ENCODE measurements around the gene CNNM3.

CNNM3 gene

DNA sequence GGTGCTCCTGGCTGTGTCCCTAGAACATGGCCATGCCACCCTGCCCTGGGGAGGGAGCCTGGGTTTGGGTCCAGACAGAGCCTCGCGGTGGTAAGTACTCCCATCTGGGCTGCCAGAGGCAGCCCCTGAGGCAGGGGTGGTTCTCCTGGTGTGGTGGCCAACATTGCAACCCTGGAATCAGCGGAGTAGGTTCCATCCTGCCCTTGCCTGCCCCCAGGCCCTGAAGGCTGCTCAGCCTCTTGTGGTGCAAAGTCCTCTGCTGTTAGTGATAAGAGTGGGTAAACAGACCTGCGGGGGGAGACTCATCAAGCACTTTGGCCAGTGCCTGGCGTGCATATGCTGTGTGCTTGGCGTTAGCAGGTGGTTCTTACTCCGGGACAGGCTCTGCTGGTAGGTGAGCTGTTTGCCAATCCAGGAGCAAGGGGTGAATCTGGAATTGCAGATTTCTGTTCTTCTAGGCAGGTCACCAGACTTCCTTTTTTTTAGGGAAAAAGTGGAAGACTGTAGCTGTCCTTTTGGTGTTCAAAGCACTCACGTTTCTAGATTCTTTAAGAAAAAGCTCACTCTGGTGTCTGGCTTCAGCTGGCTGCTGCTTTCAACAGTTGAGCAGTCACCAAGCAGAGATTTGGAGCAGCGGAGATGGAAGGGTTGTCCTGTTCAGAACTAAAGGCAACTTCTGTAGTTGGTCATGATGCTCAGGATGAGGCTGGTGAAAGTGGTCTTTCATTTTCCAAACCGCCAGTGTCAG, 3.2 kb downstream of the CNNM3 start:
- DNase-seq: no peak

DNA sequence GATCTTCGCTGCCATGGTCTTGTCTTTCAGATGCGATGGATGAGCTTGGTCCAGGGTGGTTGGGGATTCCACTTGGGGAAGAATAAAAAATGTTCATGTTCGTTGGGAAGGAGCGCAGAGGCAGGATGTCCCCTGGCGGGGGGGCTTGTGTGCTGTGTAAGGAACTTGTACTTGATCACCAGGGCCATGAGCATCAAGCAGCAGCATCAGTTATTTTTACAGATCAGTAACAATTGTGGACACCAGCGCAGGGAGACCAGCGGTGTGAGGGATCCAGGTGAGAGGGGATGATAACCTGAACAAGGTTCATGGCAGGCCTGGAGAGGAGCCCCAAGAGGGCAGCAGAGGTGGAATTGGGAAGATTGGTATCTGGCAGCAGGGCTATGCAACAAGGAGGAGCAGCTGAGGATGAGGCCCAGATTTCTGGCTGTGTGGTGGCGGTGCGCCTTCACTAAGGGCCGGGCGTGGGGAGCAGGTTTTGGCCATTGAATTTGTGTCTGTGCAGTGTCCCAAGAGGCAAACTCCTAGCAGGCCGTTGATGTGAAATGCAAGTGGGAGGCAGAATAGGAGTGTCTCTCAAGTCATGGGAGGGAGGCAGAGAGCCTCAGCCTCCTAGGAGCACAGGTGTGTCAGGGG, 3.9 kb downstream of the CNNM3 start:
- DNase-seq: no peak

DNA sequence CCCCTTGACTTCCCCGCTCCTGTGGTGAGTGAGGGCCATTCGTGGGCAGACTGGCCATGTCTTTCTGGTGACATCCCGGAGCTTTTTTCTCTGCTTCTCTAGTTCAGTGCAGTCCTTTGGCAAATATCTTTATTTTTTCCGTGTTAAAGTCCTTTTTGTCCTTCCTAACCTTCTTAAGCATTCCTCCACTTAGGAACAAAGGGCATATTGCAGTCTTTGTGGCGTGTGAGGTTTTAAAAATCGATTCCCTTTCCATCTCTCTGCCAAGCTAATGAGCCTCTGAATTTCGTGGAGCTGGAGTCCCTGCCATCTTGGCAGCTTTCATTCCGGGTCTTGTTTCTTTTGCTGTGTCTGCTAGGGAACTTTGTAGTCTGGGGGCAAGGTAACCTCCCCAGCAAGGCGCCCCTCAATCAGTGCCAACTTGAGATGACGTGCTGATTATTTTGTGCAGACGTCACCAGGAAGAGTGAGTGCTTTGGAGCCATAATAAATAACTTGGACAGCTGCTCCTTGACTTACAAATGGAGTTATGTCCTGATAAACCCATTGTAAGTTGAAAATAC, 5.1 kb downstream of the CNNM3 start:
- no peak for DNase-seq

DNA sequence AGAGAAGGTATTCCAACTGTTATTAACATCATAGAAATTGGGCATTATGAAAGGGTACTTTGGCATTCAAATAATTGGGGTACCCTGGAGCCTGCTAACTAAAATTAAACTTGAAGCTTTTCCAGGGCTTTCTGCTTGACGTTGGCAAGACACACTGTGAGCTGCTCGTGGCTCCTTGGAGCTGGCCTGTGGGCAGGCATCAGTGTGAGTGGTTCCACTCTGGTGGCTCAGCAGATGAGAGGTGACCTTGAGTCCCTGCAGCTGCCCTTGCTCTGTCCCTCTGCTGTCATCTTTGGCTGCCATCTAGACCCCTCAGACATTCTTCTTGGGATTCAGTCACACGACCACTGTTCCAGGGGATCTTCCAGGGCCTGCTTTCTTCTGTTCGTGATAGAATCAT, 6.7 kb downstream of the CNNM3 start:
- DNase-seq: no peak

DNA sequence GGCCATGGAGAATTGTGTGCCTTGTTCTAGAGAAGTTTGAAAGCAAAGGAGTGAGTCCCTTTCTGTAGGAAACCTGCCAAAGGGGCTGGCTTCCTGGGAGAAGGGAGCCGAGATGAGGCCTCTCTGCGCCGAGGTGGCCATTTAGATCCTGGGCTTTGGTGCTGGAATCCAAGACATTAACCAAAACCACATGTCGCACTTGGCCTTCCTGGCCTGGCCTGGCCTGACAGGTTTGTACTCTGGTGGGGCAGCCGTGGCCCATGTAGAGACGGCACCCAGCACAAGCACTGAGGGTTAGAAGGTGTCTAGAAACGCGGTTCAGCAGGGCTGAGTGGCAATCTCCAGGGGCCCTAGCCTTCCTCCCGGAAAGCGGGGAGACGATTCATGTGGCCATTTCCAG, 7.1 kb downstream of the CNNM3 start:
- DNase-seq: no peak

DNA sequence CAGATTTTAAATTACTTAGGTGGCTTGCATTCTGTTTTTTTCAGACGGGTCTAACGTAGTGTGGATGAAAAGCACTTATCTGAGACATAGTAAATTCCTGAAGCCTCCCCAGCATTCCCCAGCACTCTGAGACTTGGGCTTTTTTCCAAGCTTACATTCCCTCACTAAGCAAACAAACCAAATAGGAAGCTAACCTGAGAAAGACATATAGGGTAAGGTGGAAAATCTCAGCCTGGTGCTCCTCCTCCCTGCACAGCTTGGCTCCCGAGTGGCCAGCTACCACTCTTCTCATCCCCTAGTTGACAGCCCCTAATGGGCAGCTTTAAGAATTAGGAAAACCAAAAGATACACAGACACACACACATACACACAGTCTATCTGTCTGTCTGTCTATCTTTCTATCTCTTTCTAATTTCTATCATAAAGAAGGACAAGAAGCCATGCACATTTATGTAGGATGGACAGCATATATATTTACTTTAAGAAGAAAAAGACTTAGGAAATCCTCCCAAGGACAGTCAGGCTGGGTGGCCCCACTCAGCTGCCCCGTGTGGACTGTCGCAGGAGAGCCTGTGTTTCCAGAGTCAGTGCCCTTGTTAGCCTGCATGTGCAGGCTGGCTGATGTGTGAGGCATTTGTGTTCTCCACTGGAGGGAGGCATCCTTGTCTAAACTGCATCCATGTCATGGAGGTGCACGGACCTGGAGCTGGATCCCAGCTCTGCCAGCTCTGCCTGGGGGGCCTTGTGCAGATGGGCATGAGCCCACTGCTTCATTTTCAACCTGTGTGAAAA, 8.2 kb downstream of the CNNM3 start:
- no peak for DNase-seq

DNA sequence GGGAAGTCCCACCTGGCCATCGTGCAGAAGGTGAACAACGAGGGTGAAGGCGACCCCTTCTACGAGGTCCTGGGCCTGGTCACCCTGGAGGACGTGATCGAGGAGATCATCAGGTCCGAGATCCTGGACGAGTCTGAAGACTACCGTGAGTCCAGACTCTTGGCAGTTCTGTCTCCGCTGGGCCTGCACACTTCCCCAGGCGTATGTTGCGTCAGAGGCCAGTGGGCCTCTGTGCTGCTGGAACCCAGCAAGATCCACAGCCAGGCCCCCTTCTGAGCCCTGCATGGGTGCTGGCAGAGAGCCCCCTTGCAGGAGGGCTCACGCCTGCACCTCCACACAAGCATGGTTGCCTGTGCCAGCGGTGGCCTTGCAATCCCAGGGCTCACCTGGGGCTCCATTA, 9.0 kb downstream of the CNNM3 start:
- no peak for DNase-seq

DNA sequence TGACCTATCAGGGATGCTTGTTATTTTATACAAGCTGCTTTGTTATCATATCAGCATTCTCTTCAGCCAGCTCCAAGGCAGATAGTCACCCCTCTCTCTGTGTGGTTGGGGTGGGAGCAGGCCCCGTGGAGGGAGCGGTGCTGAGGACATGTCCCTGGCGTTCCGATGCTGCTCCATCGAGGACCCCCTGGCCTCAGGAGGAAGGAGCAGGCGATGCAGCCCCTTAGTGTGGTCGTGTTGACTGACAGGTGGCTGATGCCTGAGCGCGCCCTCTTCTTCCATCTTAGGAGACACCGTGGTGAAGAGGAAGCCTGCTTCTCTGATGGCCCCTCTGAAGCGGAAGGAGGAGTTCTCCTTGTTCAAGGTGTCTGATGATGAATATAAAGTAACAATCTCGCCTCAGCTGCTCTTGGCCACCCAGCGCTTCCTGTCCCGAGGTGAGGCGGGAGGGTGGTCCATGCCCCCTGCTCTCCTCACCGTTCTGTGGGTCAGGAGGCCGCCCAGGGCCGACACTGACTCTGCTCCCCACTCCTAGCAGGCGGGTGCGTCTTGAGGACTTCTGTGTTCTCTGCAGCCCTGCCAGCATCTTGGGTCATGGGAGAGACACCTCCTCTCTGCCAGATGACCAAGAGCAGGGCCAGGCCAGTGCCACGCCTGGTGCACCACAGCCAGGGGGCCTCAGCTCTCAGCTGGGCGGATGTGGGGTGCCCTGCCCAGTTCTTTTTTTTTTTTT, 10.6 kb downstream of the CNNM3 start:
- no peak for DNase-seq

DNA sequence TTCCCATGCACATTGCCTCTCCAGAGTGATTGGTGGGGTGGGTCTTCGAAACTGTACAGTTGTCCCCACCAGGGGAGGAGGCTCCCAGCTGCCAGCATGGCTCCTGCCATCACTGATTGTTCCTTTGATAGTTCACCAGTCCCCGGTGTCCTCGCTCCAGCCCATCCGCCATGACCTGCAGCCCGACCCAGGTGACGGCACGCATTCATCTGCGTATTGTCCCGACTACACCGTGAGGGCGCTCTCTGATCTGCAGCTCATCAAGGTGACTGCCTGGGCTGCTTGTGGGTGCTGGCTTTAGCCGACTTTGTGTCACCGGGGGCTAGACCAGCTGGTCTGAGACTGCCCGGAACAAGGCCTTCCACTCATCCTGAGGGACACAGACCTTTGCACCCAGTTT, 12.4 kb downstream of the CNNM3 start:
- no peak for DNase-seq

DNA sequence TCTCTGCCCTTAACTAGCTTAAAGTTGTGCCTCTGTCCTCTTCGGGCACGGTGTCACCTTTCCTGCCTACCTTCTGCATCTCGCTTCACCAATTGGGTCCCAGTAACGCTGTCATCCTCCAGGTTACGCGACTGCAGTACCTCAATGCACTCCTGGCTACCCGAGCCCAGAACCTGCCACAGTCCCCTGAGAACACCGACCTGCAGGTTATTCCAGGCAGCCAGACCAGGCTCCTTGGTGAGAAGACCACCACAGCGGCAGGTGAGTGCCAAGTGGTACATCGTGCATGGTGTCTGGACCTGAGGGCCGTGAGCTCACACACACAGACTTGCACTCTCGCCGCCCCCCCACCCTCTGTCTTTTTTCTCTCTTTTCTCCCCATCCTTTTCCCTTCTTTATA, 12.8 kb downstream of the CNNM3 start:
- no peak for DNase-seq

DNA sequence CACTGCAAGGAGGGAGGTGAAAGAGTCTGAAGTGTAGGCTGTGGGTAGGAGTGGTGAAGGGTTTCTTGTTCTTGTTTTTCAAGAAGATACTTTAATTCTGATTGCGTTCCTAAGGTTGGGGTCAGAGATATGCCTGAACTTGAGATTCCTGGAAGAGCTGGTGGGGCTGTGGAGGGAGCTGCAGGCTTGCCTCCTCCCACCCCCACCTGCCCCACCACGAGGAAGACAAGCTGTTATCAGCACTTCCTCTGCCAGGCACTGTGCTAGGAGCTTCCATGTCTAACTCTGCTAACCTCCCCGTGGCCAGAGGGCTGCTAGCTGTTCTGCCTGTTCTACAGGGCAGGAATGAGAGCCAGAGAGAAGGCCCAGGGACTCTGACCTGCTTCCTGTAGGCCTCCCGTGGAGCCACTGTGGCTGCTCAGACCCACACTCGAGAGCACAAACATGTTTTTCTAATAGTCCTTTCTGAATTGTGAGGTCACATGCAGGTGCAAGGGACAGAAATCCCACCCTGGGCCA, 14.0 kb downstream of the CNNM3 start:
- no peak for DNase-seq

DNA sequence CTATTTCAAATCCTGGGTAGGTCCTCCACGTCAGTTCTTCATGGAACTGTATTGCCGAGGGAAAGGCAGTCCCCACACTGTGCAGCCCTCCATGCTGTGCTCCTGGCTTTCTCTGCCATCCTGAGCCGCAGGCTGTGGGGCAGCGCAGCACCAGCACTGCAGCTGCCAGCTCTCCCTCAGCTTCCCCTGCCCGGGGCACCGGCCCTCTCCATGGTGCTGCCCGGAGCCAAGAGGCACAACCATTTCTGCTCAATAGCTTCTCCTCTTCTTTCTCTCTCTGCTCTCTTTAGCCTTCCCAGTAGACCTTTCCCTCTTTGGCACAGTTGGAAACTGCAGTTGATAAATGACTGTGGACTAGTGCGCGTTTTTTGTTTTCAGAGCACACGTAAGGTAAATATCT, 15.6 kb downstream of the CNNM3 start:
- no peak for DNase-seq

DNA sequence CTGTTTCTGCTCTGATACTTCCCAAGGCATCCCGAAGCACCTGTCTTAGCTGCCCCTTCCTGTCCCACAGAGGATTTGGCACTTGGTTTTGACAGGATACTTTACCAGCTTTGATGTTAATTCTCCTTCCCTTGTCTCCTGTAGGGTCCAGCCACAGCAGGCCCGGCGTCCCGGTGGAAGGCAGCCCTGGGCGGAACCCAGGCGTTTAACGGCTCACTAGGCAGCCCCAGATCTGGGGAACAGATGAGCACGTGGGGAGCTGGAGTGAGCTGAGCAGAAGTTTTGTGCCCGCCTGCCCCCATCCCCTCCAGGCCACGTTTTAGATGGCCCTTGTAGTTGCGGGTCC, 16.3 kb downstream of the CNNM3 start:
- DNase-seq: no peak

DNA sequence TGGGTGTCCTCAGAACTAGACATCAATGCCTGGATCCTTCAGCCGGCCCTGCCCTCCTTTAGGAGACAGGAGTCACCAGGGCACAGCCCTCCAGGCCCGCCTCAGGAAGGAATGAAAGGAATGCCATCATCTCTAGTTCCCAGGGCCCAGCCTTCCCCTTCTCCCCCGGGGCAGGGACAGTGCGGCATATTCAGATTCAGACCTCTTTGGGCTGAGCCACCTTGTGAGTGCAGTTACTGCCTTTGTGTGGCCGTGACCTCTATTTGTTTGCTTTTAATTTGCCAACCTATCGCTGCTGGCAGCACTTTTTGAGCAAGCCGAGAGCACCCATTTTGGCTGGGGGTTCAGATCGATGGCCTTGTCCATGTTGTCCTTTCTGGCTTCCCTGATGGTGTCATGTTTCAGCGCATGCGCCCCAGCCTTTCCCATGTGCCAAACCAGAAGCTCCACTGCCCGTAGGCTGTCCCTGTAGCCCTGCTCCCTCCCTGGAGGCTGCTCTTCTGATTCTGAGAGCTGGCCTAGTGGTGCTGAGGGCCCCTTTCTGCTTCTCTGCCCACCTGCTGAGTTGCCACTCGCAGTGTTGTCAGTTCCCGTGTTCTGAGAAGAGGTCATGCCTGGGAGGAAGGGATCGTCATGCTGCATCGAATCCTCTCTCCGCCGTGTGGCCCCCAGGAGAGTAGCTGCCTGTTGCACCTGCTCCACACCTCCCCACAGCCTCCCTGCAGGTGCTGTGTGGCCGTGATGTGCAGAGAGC, 16.9 kb downstream of the CNNM3 start:
- DNase-seq: no peak

DNA sequence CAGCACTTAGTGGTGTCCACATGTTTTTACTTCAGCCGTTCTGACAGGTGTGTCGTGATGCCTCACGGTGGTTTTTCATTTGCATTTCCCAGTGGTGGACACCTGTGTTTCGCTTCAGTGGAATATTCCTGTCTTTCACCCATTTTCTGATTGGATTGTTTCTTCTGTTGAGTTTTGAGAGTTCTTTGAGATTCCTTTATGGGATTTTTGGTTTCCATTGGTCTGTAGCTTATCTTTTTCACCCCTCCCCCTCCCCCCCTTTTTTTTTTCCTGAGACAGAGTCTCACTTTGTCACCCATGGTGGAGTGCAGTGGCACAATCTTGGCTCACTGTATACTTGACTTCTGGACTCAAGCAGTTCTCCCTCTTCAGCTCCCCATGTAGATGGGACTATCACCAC, 19.8 kb downstream of the CNNM3 start:
- DNase-seq: no peak

DNA sequence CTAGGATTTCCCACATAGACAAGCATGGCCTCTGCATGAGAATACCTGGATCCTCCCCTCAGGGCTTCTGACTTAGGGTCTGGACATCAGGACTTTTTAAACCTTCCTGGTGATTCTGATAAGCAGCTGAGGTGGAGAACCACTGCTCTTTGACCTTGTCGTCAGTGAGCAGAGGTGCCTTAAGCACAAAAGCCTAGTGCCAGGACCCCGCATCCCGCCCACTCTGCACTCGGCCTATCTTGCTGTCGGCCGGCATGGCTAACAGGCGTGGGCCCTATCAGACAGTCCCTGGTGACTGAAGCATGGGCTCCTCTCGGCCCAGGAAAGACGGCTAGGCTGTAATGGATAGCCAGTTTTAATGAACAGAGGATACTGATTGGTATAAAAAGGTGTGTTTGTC, 21.5 kb downstream of the CNNM3 start:
- no peak for DNase-seq

DNA sequence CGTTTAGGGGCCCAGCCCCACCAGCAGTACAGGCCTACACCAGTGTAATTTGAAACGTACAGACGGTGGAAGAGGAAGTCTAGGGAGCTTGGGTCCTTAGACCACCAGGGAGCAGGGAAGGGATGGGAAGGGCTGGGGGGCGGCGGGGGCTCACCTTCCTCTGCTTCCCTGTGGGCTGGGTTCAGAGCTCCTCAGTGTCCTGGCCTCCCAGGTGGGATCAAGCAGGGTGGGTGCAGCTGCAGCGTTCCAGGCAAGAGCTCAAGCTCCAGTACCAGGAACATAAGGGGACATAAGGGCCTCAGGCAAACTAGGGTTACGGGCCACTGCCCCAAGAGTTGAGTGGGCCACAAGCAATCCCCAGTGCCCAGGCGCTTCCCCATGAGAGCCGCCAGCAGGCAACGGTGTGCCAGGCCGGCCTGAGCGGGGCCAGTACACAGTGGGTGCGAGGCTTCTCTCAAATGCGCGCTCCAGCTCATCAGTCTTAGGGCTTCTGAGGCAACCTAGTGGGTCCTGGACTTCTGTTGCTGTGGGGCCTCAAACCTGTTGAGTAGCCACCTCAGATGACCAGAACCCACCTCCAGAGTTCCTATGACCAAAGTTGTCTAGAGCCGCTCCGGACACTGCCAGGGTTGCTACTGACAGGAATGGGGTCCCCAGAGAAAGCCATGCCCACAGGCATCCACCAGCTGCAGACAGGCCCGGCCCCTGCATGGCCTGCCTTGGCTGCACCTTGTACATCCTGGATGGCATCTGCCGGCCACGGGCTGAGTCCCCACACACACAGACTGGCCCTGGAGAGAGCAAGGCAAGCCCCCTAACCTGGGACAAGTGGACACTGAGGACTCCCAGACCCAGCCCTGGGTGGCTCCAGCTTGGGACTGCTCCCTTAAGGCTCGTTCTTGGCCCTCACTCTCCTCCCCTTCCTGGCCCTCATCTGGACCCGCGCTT, 22.6 kb downstream of the CNNM3 start:
- no peak for DNase-seq

DNA sequence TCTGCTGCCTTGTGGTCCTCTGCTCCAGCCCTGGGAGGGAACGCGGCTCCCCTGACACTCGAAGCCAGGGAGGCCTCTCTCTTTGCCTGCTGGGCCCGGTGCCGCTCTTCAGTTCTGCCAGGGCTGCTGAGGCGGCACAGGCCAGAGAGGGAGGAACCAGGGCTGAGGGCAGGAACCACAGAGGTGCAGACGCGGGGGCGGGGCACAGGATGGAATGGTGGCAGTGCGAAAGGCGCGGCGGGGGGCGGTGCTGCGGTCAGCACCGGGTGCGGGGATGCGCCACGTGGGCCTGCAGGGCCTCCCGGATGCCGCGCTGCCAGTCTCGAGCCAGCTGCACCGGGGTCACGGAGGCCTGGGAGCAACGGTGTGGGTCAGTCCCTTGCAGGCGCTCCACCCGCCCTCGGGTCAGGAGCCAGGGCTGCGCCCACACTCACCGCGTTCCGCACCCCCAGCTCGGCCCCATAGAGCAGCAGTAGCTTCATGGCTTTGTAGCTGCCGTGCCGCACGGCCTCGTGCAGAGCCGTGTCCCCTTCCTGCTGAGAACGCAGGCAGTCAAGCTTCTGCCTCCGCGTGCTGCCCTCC, 23.3 kb downstream of the CNNM3 start:
- no peak for DNase-seq

DNA sequence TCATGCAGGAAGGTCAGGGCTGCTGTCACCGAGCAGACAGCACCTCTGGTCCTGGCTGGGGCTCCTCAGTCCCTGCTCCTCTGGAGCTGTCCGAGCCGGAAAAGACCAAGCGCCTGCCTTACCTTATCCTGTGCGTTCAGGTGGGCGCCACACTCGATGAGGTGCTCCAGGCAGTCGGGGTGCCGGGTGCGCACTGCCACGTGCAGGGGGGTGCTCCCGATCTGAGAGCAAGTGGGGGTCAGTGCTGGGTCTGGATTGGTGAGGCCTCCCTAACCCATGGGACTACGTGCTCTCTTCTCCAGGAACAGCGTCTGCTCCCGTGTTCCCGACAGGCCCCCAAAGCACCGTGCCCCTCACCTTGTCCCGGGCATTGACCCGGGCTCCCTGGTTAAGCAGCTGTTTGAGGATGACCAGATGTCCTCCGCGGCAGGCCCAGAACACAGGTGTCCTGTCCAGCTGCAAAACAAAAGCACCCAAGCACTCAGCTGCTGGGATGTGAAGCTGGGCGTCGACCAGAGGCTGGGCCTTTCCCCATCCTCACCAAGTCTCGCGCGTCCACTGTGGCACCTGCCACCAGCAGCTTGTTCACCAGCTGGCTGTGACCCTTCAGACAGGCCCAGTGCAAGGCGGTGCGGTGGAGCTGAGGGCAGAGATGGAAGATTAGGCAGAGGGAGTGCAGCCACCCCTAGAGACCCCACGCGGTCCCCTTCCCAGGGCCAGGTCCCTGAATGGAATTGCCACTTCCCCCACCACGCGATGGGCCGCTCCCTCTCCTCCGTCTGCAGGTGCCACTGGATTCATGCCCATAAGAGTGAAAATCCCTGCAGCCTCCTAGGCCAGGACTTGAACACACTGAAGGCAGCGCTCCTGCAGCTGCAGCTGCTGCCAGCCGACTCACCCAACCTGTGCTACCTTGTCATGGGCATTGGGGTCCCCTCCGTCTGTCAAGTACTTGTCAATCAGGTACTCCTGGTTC, 24.1 kb downstream of the CNNM3 start:
- no peak for DNase-seq
